Suprapubic skin (tissue), 4 donors: ENCODE data around the gene COL6A1. TPM values are rescaled to one million over a fixed set of nuclear protein-coding genes. Genes with fewer than 3 reads are reported as not detected.
A peak's percentile ranks its signal among the peaks of the same experiment; 100 is the strongest.

Experiments
- DNase-seq, 2 donors: peaks; one replicate each; pipeline ENCODE4 v3.0.0-alpha.2; 2019; ENCODE audit warnings: low spot score in 2 of 2
- H3K27ac ChIP-seq: fragments of 200-600 bp; sonication (generic); one replicate; pipeline ENCODE4 v1.5.1; 2019
- H3K27me3 ChIP-seq: fragments of 200-600 bp; sonication (generic); one replicate; pipeline ENCODE4 v1.5.1; 2019
- H3K36me3 ChIP-seq: fragments of 200-600 bp; sonication (generic); one replicate; pipeline ENCODE4 v1.5.1; 2019
- H3K4me1 ChIP-seq: fragments of 200-600 bp; sonication (generic); one replicate; pipeline ENCODE4 v1.5.1; 2019
- H3K4me3 ChIP-seq: fragments of 200-600 bp; sonication (generic); one replicate; pipeline ENCODE4 v1.5.1; 2019; ENCODE audit warnings: mild to moderate bottlenecking
- H3K9me3 ChIP-seq: fragments of 200-600 bp; sonication (generic); one replicate; pipeline ENCODE4 v1.5.1; 2019
- CTCF ChIP-seq, 2 donors: fragments of 200-600 bp in 1 of 2; fragments of 450-650 bp in 1 of 2; sonication (generic) in 1 of 2; IDR thresholded peaks; one replicate each; pipeline ENCODE4 v1.5.1; 2016 to 2019; ENCODE audit warnings: antibody characterized with exemption in 2 of 2, mild to moderate bottlenecking in 1 of 2, moderate library complexity in 1 of 2
- EP300 ChIP-seq: sonication (generic); formaldehyde crosslinking; IDR thresholded peaks from one replicate; pipeline ENCODE4 v1.6.1; 2017; ENCODE audit warnings: antibody characterized with exemption
- POLR2A ChIP-seq, 2 donors: fragments of 450-650 bp; IDR thresholded peaks; one replicate each; pipeline ENCODE4 v1.6.1; 2017; ENCODE audit warnings: antibody characterized with exemption in 2 of 2, mild to moderate bottlenecking in 2 of 2, moderate library complexity in 2 of 2
- POLR2AphosphoS5 ChIP-seq, 3 donors: sonication (generic); formaldehyde crosslinking; IDR thresholded peaks; one replicate each; pipeline ENCODE4 v1.6.1; 2017; ENCODE audit warnings: antibody characterized with exemption in 3 of 3
- WGBS: methylation state at CpG from one replicate; pipeline ENCODE4 v1.1.5; 2018; 5-methylcytosine and 5-hydroxymethylcytosine counted together
- total RNA-seq, 4 donors: library from RNA; depleted of rRNA; stranded (reverse); fragments of >200 nt; gene quantifications; one replicate each; pipeline ENCODE4 v1.1.0, GENCODE V29; 2016

The COL6A1 gene
- total RNA-seq, 4 donors from 2014 or later, result 105 to 123 (median 109) TPM

- DNase-seq, result peak; percentile 66 to 74
- Histone ChIP-seq H3K4me1 (peaks cover 11% of the 10 kb centered on the region), H3K27me3 (no peaks in the 10 kb centered on the region), H3K9me3 (no peaks in the 10 kb centered on the region), H3K36me3 (peaks cover 49% of the 10 kb centered on the region), H3K27ac (peak overlapping the region; percentile 12), H3K4me3 (no peak overlapping the region)
- no peak for TF ChIP-seq EP300
- TF ChIP-seq CTCF (IDR thresholded peaks at IDR 0.05), result no peak
- WGBS, result 82% methylated on average over 19 of the region's 36 CpGs
Measured at GRCh38 chr21:45986316-45987051, 4.9 kb downstream of the COL6A1 start.

DNA sequence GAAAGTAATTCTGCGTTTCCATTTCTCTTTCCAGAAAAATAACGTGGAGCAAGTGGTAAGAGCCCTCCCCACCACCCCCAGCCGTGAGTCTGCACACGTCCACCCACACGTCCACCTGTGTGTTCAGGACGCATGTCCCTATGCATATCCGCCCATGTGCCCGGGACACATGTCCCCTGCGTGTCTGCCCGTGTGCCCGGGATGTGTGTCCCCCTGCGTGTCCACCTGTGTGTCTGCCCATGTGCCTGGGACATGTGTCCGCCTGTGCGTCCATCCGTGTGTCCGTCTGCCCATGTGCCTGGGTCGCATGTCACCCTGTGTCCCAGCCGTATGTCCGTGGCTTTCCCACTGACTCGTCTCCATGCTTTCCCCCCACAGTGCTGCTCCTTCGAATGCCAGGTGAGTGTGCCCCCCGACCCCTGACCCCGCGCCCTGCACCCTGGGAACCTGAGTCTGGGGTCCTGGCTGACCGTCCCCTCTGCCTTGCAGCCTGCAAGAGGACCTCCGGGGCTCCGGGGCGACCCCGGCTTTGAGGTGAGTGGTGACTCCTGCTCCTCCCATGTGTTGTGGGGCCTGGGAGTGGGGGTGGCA, 5.6 kb downstream of the COL6A1 start:
- Histone ChIP-seq H3K27me3 (no peaks in the 10 kb centered on the region), H3K4me1 (peaks cover 11% of the 10 kb centered on the region), H3K4me3 (no peak overlapping the region), H3K27ac (no peak overlapping the region), H3K9me3 (no peaks in the 10 kb centered on the region), H3K36me3 (peaks cover 56% of the 10 kb centered on the region)
- peak; percentile 67 to 74 for DNase-seq
- TF ChIP-seq POLR2AphosphoS5 (IDR thresholded peaks at IDR 0.05) (no peak), EP300 (no peak), CTCF (IDR thresholded peaks at IDR 0.05) (no peak), POLR2A (IDR thresholded peaks at IDR 0.05) (no peak)
- 90% methylated on average over 29 of the region's 29 CpGs for WGBS

GRCh38 chr21:45988366-45989347, 7.1 kb downstream of the COL6A1 start:
- H3K4me3 ChIP-seq, result no peak overlapping the region
- H3K27ac ChIP-seq, result no peak overlapping the region
- peaks cover 13% of the 10 kb centered on the region for H3K4me1 ChIP-seq
- peaks cover 66% of the 10 kb centered on the region for H3K36me3 ChIP-seq
- H3K27me3 ChIP-seq, result no peaks in the 10 kb centered on the region
- 86% methylated on average over 29 of the region's 36 CpGs for WGBS
- H3K9me3 ChIP-seq, result no peaks in the 10 kb centered on the region
- no peak for TF ChIP-seq POLR2AphosphoS5 (IDR thresholded peaks at IDR 0.05)
- no peak for TF ChIP-seq CTCF (IDR thresholded peaks at IDR 0.05)
- TF ChIP-seq EP300, result no peak
- no peak for TF ChIP-seq POLR2A (IDR thresholded peaks at IDR 0.05)
- peak; percentile 32 to 75 for DNase-seq

DNA sequence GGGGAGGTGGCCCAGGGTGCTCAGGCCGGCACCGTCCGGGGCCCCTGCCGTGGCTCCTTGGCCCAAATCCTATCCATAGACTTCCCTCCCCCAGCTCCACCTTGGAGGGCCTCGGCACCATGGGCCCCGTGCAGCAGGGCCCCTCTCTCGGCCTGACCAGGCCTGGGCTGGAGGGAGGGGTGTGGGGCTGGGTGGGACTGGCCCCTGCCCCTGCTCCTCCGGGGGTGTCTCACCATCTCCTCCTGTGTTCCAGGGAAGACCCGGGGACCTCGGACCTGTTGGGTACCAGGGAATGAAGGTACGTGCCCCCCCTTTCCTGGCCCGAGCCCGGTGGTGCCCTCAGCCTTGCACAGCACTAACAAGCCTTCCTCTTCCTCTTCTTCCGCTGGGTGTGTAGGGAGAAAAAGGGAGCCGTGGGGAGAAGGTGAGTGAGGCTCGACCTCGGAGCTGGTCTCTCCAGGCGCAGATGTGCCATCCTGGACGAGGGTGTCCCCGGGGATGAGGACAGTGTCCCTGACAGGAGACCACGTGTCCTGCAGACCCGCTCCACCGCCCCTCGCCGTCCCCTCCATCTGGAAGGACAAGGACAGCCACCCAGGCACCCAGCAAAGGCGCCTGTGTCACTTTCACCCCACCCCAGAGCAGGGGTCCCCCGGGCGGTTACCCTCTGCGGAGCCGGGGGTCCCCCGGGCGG, 7.9 kb downstream of the COL6A1 start:
- WGBS, result 70% methylated on average over 11 of the region's 32 CpGs
- no peak for TF ChIP-seq CTCF (IDR thresholded peaks at IDR 0.05)
- Histone ChIP-seq H3K27me3 (no peaks in the 10 kb centered on the region), H3K4me1 (peaks cover 8% of the 10 kb centered on the region), H3K36me3 (peaks cover 66% of the 10 kb centered on the region), H3K27ac (no peak overlapping the region), H3K9me3 (no peaks in the 10 kb centered on the region), H3K4me3 (no peak overlapping the region)
- DNase-seq, result peak; percentile 59 to 71
